ENCODE data around the gene TRAF3IP1. TPM values are rescaled to one million over a fixed set of nuclear protein-coding genes. Genes with fewer than 3 reads are reported as not detected.
A peak's percentile ranks its signal among the peaks of the same experiment; 100 is the strongest.

TRAF3IP1 gene
- total RNA-seq, 2 experiments from 2014 or later: 5.4 to 7.0 TPM

DNA sequence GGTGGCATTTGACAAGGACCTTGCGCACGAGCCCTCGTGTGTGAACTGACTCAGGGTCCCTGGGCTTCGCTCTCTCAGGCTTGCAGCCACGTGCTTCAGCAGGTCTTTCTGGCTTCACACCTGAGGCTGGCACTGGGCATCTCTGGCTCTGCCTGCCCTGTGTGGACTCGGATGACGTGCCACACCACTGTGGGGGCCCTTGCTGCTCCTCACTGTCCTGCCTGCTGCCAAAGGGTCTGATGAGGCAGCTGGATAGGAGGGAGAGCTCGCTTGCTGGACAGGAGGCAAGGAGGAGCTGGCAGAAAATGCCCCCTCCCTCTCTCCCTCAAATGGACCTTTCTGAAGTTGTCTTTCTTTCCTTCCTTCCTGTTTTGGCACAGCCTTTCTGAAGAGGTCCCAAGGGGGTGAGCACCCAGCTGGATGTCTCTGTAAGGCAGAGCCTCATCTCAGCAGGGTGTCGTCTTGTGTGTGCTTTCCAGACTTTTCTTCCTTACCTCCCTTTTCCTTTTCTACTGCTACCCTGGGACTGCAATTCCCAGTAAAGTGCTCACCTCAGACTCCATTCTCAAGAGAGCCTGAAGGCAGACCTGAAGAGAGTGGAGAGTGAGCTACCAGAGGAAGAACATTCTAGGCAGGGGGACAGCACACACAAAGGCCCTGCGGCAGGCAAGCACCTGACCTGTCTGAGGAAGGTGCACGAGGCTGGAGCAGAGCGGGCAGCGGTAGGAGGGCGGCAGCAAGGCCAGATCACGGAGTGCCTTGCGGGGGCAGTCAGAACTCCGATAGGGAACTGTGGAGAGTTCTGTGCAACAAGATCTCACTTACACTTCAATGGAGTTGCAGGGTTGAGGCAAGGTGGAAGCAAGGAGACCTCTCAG, 37.2 kb upstream of the TRAF3IP1 start:
- CTCF ChIA-PET: interaction anchor here (3.1 kb wide), 1 partner anchor 20 kb away, joined by 10 read pairs; no protein-coding TSS in a partner anchor
- Mint-ChIP-seq H3K9me3 (no peaks in the 10 kb centered on the region), H3K27ac (no peak overlapping the region)

GRCh38 chr2:238284802-238285515, 35.4 kb upstream of the TRAF3IP1 start:
- H3K9me3 Mint-ChIP-seq: no peaks in the 10 kb centered on the region
- H3K4me1 Mint-ChIP-seq: peaks cover 21% of the 10 kb centered on the region
- H3K36me3 Mint-ChIP-seq (ENCODE audit: low read depth): no peaks in the 10 kb centered on the region
- POLR2A ChIA-PET: interaction anchor here (1.1 kb wide), 1 partner anchor 95 kb away, joined by 3 read pairs; no protein-coding TSS in a partner anchor
- no peaks in the 10 kb centered on the region for H3K27me3 Mint-ChIP-seq
- no peak overlapping the region for H3K4me3 Mint-ChIP-seq
- CTCF ChIA-PET: interaction anchor here (3.1 kb wide), 1 partner anchor 22 kb away, joined by 10 read pairs; no protein-coding TSS in a partner anchor
- H3K27ac Mint-ChIP-seq: no peak overlapping the region
- DNase-seq: no peak

More for the DNA sequence above, 37.2 kb upstream of the TRAF3IP1 start:
- Mint-ChIP-seq H3K4me1 (peaks cover 10% of the 10 kb centered on the region), H3K4me3 (no peak overlapping the region), H3K36me3 (ENCODE audit: low read depth) (no peaks in the 10 kb centered on the region), H3K27me3 (no peaks in the 10 kb centered on the region)
- POLR2A ChIA-PET: no interaction called here
- no peak for DNase-seq

- peaks cover 25% of the 10 kb centered on the region for H3K4me1 Mint-ChIP-seq
- no peak overlapping the region for H3K27ac Mint-ChIP-seq
- no peaks in the 10 kb centered on the region for H3K27me3 Mint-ChIP-seq
- H3K9me3 Mint-ChIP-seq: no peaks in the 10 kb centered on the region
- H3K4me3 Mint-ChIP-seq: no peak overlapping the region
- H3K36me3 Mint-ChIP-seq (ENCODE audit: low read depth): no peaks in the 10 kb centered on the region
- ChIA-PET POLR2A (interaction anchor here (1.1 kb wide), 1 partner anchor 94 kb away, joined by 3 read pairs; no protein-coding TSS in a partner anchor), CTCF (interaction anchor here (3.1 kb wide), 1 partner anchor 23 kb away, joined by 10 read pairs; no protein-coding TSS in a partner anchor)
- DNase-seq: no peak
Measured at GRCh38 chr2:238285653-238286082, 34.6 kb upstream of the TRAF3IP1 start.

DNA sequence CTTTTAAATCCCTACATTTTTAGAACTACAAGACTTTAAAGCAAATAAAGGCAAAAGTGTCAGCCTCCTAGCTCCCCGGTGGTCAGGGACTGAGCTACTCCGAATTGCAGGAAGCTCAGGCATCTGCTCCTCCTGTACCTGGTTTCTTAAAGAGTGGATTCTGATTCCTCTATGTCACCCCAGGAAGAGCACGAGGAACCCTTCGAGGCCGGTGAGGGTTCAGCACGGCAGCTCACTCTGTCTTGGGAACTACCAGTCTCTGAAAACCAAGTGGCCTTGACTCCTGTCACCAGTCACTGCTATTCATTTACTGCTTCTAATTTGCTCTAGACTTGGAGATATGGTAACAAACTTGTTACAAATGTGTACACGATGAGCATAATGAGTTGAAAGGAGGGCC, 34.2 kb upstream of the TRAF3IP1 start:
- DNase-seq: no peak
- H3K27me3 Mint-ChIP-seq: no peaks in the 10 kb centered on the region
- H3K4me3 Mint-ChIP-seq: no peak overlapping the region
- peaks cover 25% of the 10 kb centered on the region for H3K4me1 Mint-ChIP-seq
- no peaks in the 10 kb centered on the region for H3K9me3 Mint-ChIP-seq
- no peaks in the 10 kb centered on the region for H3K36me3 Mint-ChIP-seq (ENCODE audit: low read depth)
- no peak overlapping the region for H3K27ac Mint-ChIP-seq
- ChIA-PET CTCF (interaction anchor here (3.1 kb wide), 1 partner anchor 23 kb away, joined by 10 read pairs; no protein-coding TSS in a partner anchor), POLR2A (no interaction called here)

GRCh38 chr2:238286551-238286950, 33.8 kb upstream of the TRAF3IP1 start:
- Mint-ChIP-seq H3K27me3 (no peaks in the 10 kb centered on the region), H3K27ac (no peak overlapping the region), H3K4me3 (no peak overlapping the region), H3K9me3 (no peaks in the 10 kb centered on the region), H3K36me3 (ENCODE audit: low read depth) (no peaks in the 10 kb centered on the region), H3K4me1 (peaks cover 25% of the 10 kb centered on the region)
- CTCF ChIA-PET: interaction anchor here (3.1 kb wide), 1 partner anchor 24 kb away, joined by 10 read pairs; no protein-coding TSS in a partner anchor
- POLR2A ChIA-PET: no interaction called here
- DNase-seq: no peak

DNA sequence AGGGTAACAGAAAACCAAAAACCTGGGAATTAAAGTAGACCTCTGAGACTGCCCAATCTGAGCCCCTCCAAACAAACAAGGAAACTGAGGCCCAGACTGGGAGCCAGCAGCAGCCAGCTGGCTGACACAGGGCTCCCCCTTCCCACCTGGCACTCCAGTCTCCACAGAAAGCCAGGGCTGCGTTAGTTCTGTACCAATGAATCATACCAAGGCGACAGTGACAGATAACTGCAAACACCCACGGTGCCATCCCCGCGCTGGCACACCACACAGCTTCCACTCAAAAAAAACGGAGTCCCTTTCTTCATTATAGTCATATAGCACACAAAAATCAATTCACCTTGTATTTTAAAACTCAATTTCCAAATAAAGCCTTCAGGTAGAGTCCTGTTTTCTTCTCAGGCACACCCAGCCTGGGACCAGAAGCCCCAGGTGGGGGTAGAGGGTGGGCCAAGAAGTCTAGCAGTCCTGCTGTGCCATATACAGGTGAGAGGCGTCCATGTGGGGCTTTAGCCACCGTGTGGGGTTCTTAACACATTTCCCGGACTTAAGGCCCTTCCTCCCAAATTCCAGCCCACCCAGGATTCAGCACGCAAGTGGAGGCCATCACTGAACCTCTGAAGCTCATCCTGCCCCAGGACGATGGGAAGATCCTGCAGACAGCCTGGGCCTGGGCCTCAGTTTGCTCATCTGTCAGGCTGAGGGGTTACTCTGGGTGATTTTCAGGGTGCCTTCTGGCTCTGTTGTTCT, 33.2 kb upstream of the TRAF3IP1 start:
- POLR2A ChIA-PET: interaction anchor here (0.8 to 3.3 kb wide), 6 partner anchors 34 to 594 kb away, joined by 3 to 7 read pairs (median 4); no protein-coding TSS in a partner anchor
- Mint-ChIP-seq H3K4me3 (peak overlapping the region; percentile 74), H3K27me3 (no peaks in the 10 kb centered on the region), H3K4me1 (peaks cover 25% of the 10 kb centered on the region), H3K27ac (no peak overlapping the region), H3K9me3 (no peaks in the 10 kb centered on the region), H3K36me3 (ENCODE audit: low read depth) (no peaks in the 10 kb centered on the region)
- no peak for DNase-seq
- CTCF ChIA-PET: interaction anchor here (2.5 kb wide), 1 partner anchor 23 kb away, joined by 13 read pairs; no protein-coding TSS in a partner anchor

DNA sequence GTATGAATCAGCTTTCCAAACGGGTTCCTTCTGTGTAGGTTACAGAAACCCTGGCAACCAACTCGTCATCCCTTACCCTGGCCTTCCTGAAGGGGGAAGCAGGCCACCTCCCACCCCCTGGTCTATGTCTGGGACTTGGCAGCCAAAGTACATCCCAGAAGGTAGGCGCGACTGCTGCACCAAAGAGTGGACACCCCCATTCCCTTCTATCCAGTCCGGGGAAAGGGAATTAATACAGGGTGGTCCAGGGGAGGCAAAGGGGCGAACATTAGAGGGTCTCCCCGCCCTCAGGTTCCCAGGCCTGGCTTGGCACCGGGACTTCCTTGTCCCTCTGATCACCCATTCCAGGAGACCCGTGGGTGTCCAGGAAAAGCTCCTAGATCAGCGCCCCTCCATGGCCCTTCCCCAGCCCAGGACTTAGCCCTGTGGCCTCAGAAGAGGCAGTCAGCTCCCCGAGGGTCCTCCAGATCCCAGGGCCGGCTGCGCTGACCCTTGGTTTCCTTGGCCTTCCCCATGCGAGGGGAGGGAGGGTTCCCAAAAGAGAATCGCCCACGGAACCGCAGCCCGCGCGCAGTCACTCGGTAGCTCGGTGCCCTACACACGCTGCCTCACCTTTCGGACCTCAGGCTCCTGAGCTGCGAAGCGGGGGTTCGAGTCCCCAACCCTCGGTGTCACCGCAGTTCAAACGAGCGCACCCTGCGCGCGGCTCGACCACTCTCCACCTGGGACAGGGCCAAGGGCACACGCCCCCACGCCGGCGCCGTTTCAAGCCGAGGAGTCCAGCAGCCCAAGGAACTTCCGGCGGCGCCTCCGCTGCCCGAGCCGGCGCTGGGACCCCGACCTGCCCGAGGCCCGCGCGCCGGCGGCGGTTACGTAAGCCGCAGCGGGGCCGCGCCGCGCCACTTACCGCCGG, 32.3 kb upstream of the TRAF3IP1 start, which contains the start of gene PER2:
Gene PER2 (minus strand): TSS at position 874 of the 913 bp plus-strand sequence. CDS start 10,674 bp downstream, outside the sequence.
- ChIA-PET POLR2A (interaction anchor here (0.8 to 3.3 kb wide), 9 partner anchors 25 to 595 kb away, joined by 3 to 7 read pairs (median 4); partner anchors contain the start of gene HES6), CTCF (interaction anchor here (1.0 to 2.5 kb wide), 2 partner anchors 24 to 319 kb away, joined by 3 to 13 read pairs; no protein-coding TSS in a partner anchor)
- H3K4me3 Mint-ChIP-seq: peak within 1 kb of the TSS; percentile 87
- peaks cover 25% of the 10 kb centered on the region for H3K4me1 Mint-ChIP-seq
- no peaks in the 10 kb centered on the region for H3K9me3 Mint-ChIP-seq
- H3K36me3 Mint-ChIP-seq (ENCODE audit: low read depth): no peaks in the 10 kb centered on the region
- no peak for DNase-seq
- peak within 1 kb of the TSS; percentile 82 for H3K27ac Mint-ChIP-seq
- no peaks in the 10 kb centered on the region for H3K27me3 Mint-ChIP-seq

DNA sequence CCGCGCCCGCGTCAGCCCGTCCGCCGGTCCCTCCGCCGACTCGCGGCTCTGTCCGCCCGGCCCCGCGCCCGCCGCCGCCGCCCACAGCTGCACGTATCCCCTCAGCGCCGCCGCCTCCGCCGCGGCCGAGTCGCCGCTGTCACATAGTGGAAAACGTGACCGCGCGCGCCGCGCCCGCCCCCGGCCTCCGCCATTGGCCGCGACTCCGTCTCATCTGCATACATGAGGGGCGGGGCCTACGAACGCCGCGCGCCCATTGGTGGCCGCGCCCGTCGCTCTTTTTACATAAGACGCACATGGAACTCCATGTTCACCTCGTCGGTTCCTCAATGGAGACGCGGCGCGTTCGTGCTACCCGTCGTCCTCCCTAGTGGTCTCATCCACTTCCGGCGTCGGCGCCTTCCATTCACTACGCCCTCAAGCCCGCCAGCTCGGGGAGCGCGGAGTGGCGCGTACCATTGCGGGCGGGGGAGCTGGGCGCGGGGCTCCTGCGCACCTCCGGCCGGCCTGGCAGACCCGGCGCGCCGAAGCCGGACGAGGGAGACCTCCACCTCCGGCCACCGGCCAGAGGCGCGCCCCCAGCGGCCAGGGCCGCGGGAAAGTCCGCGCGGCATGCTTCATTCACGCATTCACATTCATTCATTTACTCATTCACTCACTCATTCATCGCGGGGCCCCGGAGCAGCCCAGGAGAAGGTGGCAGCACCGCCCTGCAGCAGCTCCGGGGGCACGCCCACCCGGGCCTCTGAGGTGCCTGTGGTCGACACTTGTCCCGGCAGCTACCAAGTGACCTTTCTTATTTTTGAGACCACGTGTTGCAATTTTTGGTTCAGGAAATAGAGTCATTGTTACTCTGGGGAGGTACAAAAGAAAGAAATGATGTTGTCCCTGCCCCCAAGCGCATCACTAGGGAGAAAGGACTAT, 31.4 kb upstream of the TRAF3IP1 start:
- H3K36me3 Mint-ChIP-seq (ENCODE audit: low read depth): no peaks in the 10 kb centered on the region
- H3K4me1 Mint-ChIP-seq: peaks cover 25% of the 10 kb centered on the region
- ChIA-PET POLR2A (interaction anchor here (1.1 to 3.3 kb wide), 9 partner anchors 26 to 596 kb away, joined by 3 to 7 read pairs (median 4); partner anchors contain the start of genes HES6 and ILKAP), CTCF (interaction anchor here (0.9 to 2.5 kb wide), 3 partner anchors 10 to 320 kb away, joined by 3 to 13 read pairs (median 3); no protein-coding TSS in a partner anchor)
- H3K27me3 Mint-ChIP-seq: no peaks in the 10 kb centered on the region
- peak overlapping the region; percentile 82 for H3K27ac Mint-ChIP-seq
- H3K4me3 Mint-ChIP-seq: peak overlapping the region; percentile 87
- peak; percentile 98 for DNase-seq
- H3K9me3 Mint-ChIP-seq: no peaks in the 10 kb centered on the region

GRCh38 chr2:238289574-238289973, 30.7 kb upstream of the TRAF3IP1 start:
- peak overlapping the region; percentile 82 for H3K27ac Mint-ChIP-seq
- peaks cover 25% of the 10 kb centered on the region for H3K4me1 Mint-ChIP-seq
- DNase-seq: no peak
- peak overlapping the region; percentile 87 for H3K4me3 Mint-ChIP-seq
- no peaks in the 10 kb centered on the region for H3K36me3 Mint-ChIP-seq (ENCODE audit: low read depth)
- H3K9me3 Mint-ChIP-seq: no peaks in the 10 kb centered on the region
- ChIA-PET POLR2A (interaction anchor here (1.3 to 3.3 kb wide), 3 partner anchors 87 to 228 kb away, joined by 5 to 7 read pairs (median 6); partner anchors contain the start of gene ILKAP), CTCF (interaction anchor here (0.9 to 2.5 kb wide), 2 partner anchors 9 to 26 kb away, joined by 3 to 13 read pairs; no protein-coding TSS in a partner anchor)
- H3K27me3 Mint-ChIP-seq: no peaks in the 10 kb centered on the region

GRCh38 chr2:238290091-238290509, 30.2 kb upstream of the TRAF3IP1 start:
- DNase-seq: no peak
- Mint-ChIP-seq H3K4me3 (peak overlapping the region; percentile 87), H3K9me3 (no peaks in the 10 kb centered on the region), H3K36me3 (ENCODE audit: low read depth) (no peaks in the 10 kb centered on the region), H3K4me1 (peaks cover 25% of the 10 kb centered on the region), H3K27me3 (no peaks in the 10 kb centered on the region), H3K27ac (no peak overlapping the region)
- POLR2A ChIA-PET: interaction anchor here (1.6 to 3.3 kb wide), 2 partner anchors 87 to 137 kb away, joined by 6 to 7 read pairs; partner anchors contain the start of gene ILKAP
- CTCF ChIA-PET: no interaction called here

All from activated CD4-positive, alpha-beta memory T cell treated with anti-CD3 and anti-CD28 coated beads, Interleukin-2, amount 10 ng/mL, durations not matched to agents 7 days and 5 days (primary cell).